HG03469 (cell line): ENCODE data around the gene MYOZ3.

ENCODE experiments used
- ATAC-seq: cut with Tn5 transposase; IDR thresholded peaks from one replicate; pipeline ENCODE4 v1.9.1; 2021; ENCODE audit warnings: mild to moderate bottlenecking, moderate library complexity, moderate number of reproducible peaks; ENCODE audit not compliant: unreplicated experiment

MYOZ3 gene

GRCh38 chr5:150658121-150658520, 2.9 kb upstream of the MYOZ3 start:
- no peak for ATAC-seq

GRCh38 chr5:150658699-150659265, 2.3 kb upstream of the MYOZ3 start:
- ATAC-seq = no peak

- ATAC-seq = no peak
Measured at GRCh38 chr5:150659360-150660107, 1.5 kb upstream of the MYOZ3 start.

GRCh38 chr5:150660108-150660831, 781 bp upstream of the MYOZ3 start:
- ATAC-seq = no peak

GRCh38 chr5:150661821-150662596, 958 bp downstream of the MYOZ3 start:
- no peak for ATAC-seq

- ATAC-seq = no peak
Measured at GRCh38 chr5:150662731-150663516, 1.9 kb downstream of the MYOZ3 start.

GRCh38 chr5:150663936-150664335, 2.9 kb downstream of the MYOZ3 start:
- ATAC-seq = no peak

GRCh38 chr5:150665044-150665443, 4.0 kb downstream of the MYOZ3 start:
- no peak for ATAC-seq

GRCh38 chr5:150670275-150670947, 9.4 kb downstream of the MYOZ3 start:
- no peak for ATAC-seq

GRCh38 chr5:150670948-150671310, 9.9 kb downstream of the MYOZ3 start:
- ATAC-seq = no peak

GRCh38 chr5:150671509-150672236, 10.6 kb downstream of the MYOZ3 start:
- no peak for ATAC-seq

GRCh38 chr5:150672237-150672883, 11.3 kb downstream of the MYOZ3 start:
- no peak for ATAC-seq

GRCh38 chr5:150672884-150673275, 11.8 kb downstream of the MYOZ3 start:
- ATAC-seq = no peak

GRCh38 chr5:150674341-150674821, 13.3 kb downstream of the MYOZ3 start:
- ATAC-seq = no peak

GRCh38 chr5:150675069-150675468, 14.0 kb downstream of the MYOZ3 start:
- ATAC-seq = no peak

GRCh38 chr5:150676578-150676977, 15.5 kb downstream of the MYOZ3 start:
- ATAC-seq = no peak

GRCh38 chr5:150689120-150689519, 28.1 kb downstream of the MYOZ3 start:
- no peak for ATAC-seq

- ATAC-seq = no peak
Measured at GRCh38 chr5:150690760-150691159, 29.7 kb downstream of the MYOZ3 start.

- no peak for ATAC-seq
Measured at GRCh38 chr5:150692276-150692675, 31.2 kb downstream of the MYOZ3 start.
